Esophagus muscularis mucosa (tissue), 4 donors: Measurements from ENCODE around the gene RBM8A. TPM values are rescaled to one million over a fixed set of nuclear protein-coding genes. Genes with fewer than 3 reads are reported as not detected.
A peak's percentile ranks its signal among the peaks of the same experiment; 100 is the strongest.

Experiments used
- DNase-seq: peaks from one replicate; pipeline ENCODE4 v3.0.0-alpha.2; 2017; ENCODE audit errors: extremely low spot score
- H3K27ac ChIP-seq, 4 donors: fragments of 200-600 bp; sonication (generic); replicated peaks in 1 of 4; 1 replicate in 3 of 4; 2 replicates in 1 of 4; pipeline ENCODE4 v1.5.1; 2016 to 2019; ENCODE audit warnings: mild to moderate bottlenecking in 1 of 4
- H3K27me3 ChIP-seq, 4 donors: fragments of 200-600 bp; sonication (generic); one replicate each; pipeline versions ENCODE4 v1.5.1 to v1.6.0; 2016 to 2019
- H3K36me3 ChIP-seq, 4 donors: fragments of 200-600 bp; sonication (generic); one replicate each; pipeline ENCODE4 v1.5.1; 2016 to 2019
- H3K4me1 ChIP-seq, 4 donors: fragments of 200-600 bp; sonication (generic); one replicate each; pipeline ENCODE4 v1.5.1; 2016 to 2019
- H3K4me3 ChIP-seq, 4 donors: fragments of 200-600 bp; sonication (generic); 1 replicate in 2 of 4; 2 replicates in 2 of 4; pipeline ENCODE4 v1.5.1; 2016 to 2019; ENCODE audit warnings: mild to moderate bottlenecking in 4 of 4, moderate library complexity in 1 of 4
- H3K9me3 ChIP-seq, 4 donors: fragments of 200-600 bp; sonication (generic); 1 replicate in 3 of 4; 2 replicates in 1 of 4; pipeline ENCODE4 v1.5.1; 2016 to 2019
- EP300 ChIP-seq: sonication (generic); formaldehyde crosslinking; IDR thresholded peaks from one replicate; pipeline ENCODE4 v1.6.1; 2017; ENCODE audit warnings: antibody characterized with exemption
- POLR2A ChIP-seq: fragments of 450-650 bp; IDR thresholded peaks from one replicate; pipeline ENCODE4 v1.6.1; 2017; ENCODE audit warnings: antibody characterized with exemption, moderate library complexity, mild to moderate bottlenecking, low read depth
- POLR2AphosphoS5 ChIP-seq, 2 donors: sonication (generic); formaldehyde crosslinking; IDR thresholded peaks; one replicate each; pipeline ENCODE4 v1.6.1; 2017; ENCODE audit warnings: antibody characterized with exemption in 2 of 2
- WGBS: methylation state at CpG from one replicate; pipeline ENCODE4 v1.1.5; 2018; 5-methylcytosine and 5-hydroxymethylcytosine counted together
- intact Hi-C: fragments of 100-400 bp; cut with DNase I; formaldehyde crosslinking; loops from one replicate; pipeline ENCODE4 v1.15.1; 2023
- total RNA-seq, 4 donors: library from RNA; depleted of rRNA; stranded (reverse); fragments of >200 nt; gene quantifications; one replicate each; pipeline versions ENCODE4 v1.1.0 to v1.2.1, GENCODE V29; 2016
- TF ChIP-seq, protein P1 (sequence below), 3 experiments: fragments of 200-600 bp in 2 of 3; fragments of 450-650 bp in 1 of 3; sonication (generic) in 2 of 3; IDR thresholded peaks; one replicate each; pipeline ENCODE4 v1.5.1; 2017 to 2019; ENCODE audit warnings: antibody characterized with exemption in 3 of 3, mild to moderate bottlenecking in 2 of 3, moderate library complexity in 1 of 3

Gene RBM8A
- total RNA-seq, 4 donors from 2014 or later: 42.8 to 119 (median 69.7) TPM

DNA sequence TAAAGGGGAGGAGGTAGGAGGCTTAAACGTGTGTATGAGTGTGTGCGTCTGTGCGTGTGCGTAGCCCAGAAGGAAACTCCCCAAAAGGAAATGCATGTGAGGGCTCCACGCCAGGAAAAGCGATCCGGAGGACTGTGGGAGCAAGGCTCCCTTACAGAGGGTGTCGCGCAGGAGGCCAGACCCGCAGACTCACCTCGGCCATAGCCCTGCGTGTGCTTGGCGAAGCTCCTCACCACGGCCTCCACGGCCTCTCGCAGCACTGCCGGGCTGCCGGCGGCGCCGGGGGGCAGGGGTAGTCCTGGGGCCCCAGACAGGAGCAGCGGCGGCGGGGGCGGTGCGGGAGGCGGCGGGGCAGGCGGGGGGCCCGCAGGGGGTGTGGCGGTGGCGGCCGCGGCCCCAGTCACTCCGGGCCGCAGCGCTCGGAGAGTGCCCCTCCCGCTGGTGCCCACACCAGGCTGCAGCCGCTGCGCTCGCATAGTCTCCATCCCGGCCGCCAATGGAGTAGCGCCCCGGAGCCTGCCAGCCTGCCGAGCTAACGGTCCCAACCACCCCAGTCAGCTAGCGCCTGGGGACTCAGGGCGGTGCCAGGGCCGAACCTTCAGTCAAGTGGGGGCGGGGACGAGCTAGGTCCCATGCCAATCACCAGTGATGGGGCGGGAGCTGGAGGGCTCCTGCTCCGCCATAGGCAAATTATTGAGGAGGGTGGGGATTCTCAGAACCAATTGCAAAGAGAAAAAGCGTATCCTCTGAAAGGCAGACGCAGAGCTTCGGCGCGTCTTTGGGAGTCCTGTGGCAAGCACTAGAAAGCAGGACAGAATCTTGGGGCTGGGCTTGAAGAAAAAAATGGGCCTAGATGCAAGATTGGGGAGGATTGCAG, 30.4 kb upstream of the RBM8A start, which contains the start of gene LIX1L:
Gene LIX1L, minus strand, starts transcription at position 575 of the 877 bp plus-strand sequence. Its CDS starts 90 bp downstream, at position 485.
- Histone ChIP-seq H3K9me3 (no peaks in the 10 kb centered on the region), H3K36me3 (peaks cover 0 to 4% (median 0%) of the 10 kb centered on the region in 4 donors), H3K4me1 (peaks cover 40 to 84% (median 80%) of the 10 kb centered on the region in 4 donors), H3K27ac (peak within 1 kb of the TSS; percentile 98 to 100 (median 98)), H3K27me3 (no peaks in the 10 kb centered on the region), H3K4me3 (peak within 1 kb of the TSS; percentile 69 to 98 (median 86))
- TF ChIP-seq, protein P1, sequence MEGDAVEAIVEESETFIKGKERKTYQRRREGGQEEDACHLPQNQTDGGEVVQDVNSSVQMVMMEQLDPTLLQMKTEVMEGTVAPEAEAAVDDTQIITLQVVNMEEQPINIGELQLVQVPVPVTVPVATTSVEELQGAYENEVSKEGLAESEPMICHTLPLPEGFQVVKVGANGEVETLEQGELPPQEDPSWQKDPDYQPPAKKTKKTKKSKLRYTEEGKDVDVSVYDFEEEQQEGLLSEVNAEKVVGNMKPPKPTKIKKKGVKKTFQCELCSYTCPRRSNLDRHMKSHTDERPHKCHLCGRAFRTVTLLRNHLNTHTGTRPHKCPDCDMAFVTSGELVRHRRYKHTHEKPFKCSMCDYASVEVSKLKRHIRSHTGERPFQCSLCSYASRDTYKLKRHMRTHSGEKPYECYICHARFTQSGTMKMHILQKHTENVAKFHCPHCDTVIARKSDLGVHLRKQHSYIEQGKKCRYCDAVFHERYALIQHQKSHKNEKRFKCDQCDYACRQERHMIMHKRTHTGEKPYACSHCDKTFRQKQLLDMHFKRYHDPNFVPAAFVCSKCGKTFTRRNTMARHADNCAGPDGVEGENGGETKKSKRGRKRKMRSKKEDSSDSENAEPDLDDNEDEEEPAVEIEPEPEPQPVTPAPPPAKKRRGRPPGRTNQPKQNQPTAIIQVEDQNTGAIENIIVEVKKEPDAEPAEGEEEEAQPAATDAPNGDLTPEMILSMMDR (IDR thresholded peaks at IDR 0.05): peak in 1 of 3 experiments; percentile 4
- TF ChIP-seq POLR2AphosphoS5 (IDR thresholded peaks at IDR 0.05) (peak in 1 of 2 donors; percentile 95), POLR2A (peak; percentile 84), EP300 (no peak)
- intact Hi-C loops: no loop called here
- peak; percentile 98 for DNase-seq
- under 1% methylated on average over 19 of the region's 60 CpGs for WGBS

GRCh38 chr1:145956781-145957442, 29.6 kb upstream of the RBM8A start:
- WGBS: 0% methylated on average over 3 of the region's 3 CpGs
- H3K36me3 ChIP-seq: peaks cover 0 to 4% (median 1%) of the 10 kb centered on the region in 4 donors
- no peaks in the 10 kb centered on the region for H3K27me3 ChIP-seq
- H3K4me1 ChIP-seq: peaks cover 43 to 76% (median 74%) of the 10 kb centered on the region in 4 donors
- DNase-seq: no peak
- intact Hi-C loops: no loop called here
- no peaks in the 10 kb centered on the region for H3K9me3 ChIP-seq
- no peak for TF ChIP-seq EP300
- no peak for TF ChIP-seq POLR2AphosphoS5 (IDR thresholded peaks at IDR 0.05)
- TF ChIP-seq, protein P1 (IDR thresholded peaks at IDR 0.05): no peak
- no peak for TF ChIP-seq POLR2A
- H3K27ac ChIP-seq: peak overlapping the region; percentile 98 to 100 (median 98)
- peak overlapping the region; percentile 69 to 98 (median 86) for H3K4me3 ChIP-seq

- Histone ChIP-seq H3K27me3 (no peaks in the 10 kb centered on the region), H3K4me3 (peak overlapping the region; percentile 69 to 98 (median 86)), H3K9me3 (no peaks in the 10 kb centered on the region), H3K27ac (peak overlapping the region; percentile 98 to 100 (median 98)), H3K36me3 (peaks cover 0 to 4% (median 2%) of the 10 kb centered on the region in 4 donors), H3K4me1 (peaks cover 44 to 76% (median 71%) of the 10 kb centered on the region in 4 donors)
- intact Hi-C loops: no loop called here
- no peak for DNase-seq
- TF ChIP-seq, protein P1 (IDR thresholded peaks at IDR 0.05): no peak
- TF ChIP-seq EP300 (no peak), POLR2A (no peak), POLR2AphosphoS5 (IDR thresholded peaks at IDR 0.05) (no peak)
Observed at GRCh38 chr1:145956361-145956760, 29.1 kb upstream of the RBM8A start.

DNA sequence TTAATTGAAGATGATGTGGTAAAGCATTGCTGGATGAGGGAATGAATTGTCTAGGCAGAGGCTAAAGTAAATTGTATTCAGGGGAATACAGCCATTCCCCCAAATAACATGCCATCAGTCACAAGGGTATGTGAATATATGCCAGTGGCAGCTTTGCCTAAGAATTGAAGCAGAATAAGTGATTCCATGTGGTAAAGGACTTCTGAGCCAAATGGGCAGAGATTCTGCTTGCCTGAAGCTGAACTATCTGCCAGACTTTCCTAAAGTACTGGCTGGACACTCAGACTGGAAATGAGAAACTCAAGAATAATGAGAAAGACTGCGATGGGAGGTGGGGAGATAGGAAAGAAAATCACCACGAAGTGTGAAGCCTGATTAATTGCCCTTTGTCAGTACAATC, 28.2 kb upstream of the RBM8A start:
- no peak for DNase-seq
- Histone ChIP-seq H3K4me3 (peak overlapping the region; percentile 21 to 98 (median 76)), H3K4me1 (peaks cover 47 to 79% (median 74%) of the 10 kb centered on the region in 4 donors), H3K36me3 (peaks cover 0 to 4% (median 2%) of the 10 kb centered on the region in 4 donors), H3K27ac (peak overlapping the region; percentile 98 to 100 (median 98)), H3K9me3 (no peaks in the 10 kb centered on the region), H3K27me3 (no peaks in the 10 kb centered on the region)
- TF ChIP-seq EP300 (no peak), POLR2AphosphoS5 (IDR thresholded peaks at IDR 0.05) (no peak), POLR2A (no peak)
- TF ChIP-seq, protein P1 (IDR thresholded peaks at IDR 0.05): no peak
- WGBS: 8% methylated on average over 2 of the region's 2 CpGs
- intact Hi-C loops: no loop called here
